HG02571 (cell line): ENCODE data around the gene SYT13.

Experiments
- ATAC-seq: cut with Tn5 transposase; IDR thresholded peaks from one replicate; pipeline ENCODE4 v1.9.1; 2021; ENCODE audit warnings: mild to moderate bottlenecking, moderate library complexity; ENCODE audit not compliant: unreplicated experiment

The SYT13 gene

GRCh38 chr11:45225277-45225676, 60.9 kb downstream of the SYT13 start:
- no peak for ATAC-seq

- ATAC-seq = no peak
Observed at GRCh38 chr11:45224766-45225165, 61.4 kb downstream of the SYT13 start.

DNA sequence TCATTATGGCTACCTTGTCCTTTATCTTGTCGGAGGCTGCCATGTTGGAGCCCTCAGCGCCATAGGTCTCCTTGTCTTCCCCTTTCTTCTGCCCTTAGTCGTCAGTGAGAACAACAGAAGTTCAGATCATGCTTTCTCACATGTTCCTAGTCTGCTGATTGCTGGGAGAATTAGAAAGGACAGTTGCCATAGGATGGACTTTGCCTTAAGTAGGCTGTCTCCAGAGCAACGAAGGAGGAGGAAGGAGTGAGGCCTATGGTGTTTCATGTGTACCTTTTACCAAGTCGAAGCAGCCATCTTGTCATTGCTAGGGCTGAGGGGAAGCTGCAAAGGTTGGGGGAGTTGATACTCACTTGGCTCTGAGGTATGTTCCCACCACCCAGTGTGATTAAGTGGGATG, 62.6 kb downstream of the SYT13 start:
- no peak for ATAC-seq

DNA sequence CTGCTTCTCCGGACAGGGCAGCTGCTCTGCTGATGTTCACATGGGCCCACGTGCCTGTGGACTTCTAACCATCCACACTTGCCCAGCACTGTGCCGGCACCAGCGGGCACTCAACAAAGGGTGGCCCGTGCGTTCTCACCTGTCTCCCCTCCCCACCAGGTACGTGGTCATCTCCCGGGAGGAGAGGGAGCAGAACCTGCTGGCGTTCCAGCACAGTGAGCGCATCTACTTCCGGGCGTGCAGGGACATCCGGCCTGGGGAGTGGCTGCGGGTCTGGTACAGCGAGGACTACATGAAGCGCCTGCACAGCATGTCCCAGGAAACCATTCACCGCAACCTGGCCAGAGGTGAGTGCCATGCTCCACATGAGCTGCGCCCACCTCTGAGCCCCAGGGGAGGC, 66.7 kb downstream of the SYT13 start:
- ATAC-seq = no peak

DNA sequence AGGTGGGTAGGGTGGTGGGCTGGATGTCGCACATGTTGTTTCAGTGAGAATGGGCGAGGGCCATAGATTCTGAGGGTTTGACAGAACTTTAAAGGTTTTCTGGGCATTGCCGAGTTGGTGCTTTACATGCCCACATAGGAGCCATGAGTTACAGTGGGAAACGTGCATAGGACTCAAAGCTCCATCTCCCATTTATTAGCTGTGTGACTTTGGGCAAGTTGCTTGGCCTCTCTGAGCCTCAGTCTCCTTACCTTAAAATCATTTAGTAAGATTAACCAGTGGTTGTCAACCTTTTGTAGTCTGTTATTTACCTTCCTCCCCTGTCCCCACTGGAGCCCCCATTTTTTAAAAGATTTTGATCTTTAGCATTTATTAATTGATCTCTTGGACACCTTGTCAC, 67.4 kb downstream of the SYT13 start:
- ATAC-seq = no peak

DNA sequence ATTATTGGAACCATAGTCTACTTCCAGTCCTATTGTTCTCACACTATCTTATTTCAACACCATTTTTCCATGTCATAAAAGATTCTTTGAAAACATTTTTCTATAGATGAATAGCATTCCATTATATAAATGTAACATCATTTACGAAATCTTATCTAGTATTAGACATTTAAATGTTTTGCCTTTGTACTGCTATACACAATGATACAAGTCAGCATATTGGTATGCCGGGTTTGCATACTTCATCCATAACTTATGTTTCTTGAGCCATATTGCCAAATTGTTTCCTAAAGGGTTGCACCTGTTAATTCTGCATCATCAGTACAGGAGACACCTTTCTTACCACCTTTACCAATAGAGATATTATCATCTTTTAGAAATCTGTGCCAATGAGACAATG, 68.2 kb downstream of the SYT13 start:
- ATAC-seq = no peak

GRCh38 chr11:45216901-45217300, 69.2 kb downstream of the SYT13 start:
- no peak for ATAC-seq

GRCh38 chr11:45216031-45216430, 70.1 kb downstream of the SYT13 start:
- no peak for ATAC-seq

GRCh38 chr11:45215098-45215865, 70.9 kb downstream of the SYT13 start:
- no peak for ATAC-seq

DNA sequence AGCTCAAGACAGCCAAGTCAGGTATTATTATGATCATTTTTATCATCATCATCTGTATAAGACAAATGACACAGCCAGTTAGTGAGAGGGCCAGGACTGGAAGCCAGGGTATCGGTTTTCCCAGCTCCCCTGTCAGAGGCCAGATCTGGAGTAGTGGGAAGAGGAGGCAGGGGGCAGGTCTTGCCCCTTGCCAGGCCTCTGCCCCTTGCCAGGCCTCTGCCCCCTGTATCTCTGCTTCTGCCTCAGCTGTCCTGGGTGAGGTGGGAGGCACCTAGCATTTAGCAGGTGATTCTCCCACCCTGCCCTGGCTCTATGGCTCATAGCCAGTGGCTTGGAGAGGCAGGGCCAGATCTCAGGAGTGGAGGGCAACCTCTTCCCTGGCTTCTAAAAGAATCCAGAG, 72.4 kb downstream of the SYT13 start:
- ATAC-seq = no peak

DNA sequence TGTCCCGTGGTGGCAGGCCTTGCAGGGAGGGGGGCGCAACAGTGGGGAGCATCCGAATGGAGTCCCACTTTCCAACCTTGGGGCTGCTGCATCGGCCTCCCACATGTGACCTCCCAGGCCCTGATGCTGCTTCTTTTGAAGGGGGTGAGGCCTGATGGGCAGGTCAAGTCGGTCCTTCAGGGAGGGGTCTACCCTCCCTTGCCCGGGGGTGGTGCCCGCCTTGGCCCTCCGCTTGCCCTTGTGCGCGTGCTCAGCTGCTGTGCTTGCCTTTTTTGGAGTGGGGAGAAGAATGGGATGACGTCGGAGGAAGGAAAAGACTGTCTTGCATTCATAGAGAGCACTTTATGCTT, 72.8 kb downstream of the SYT13 start:
- ATAC-seq = no peak

GRCh38 chr11:45212566-45213315, 73.4 kb downstream of the SYT13 start:
- ATAC-seq = no peak

GRCh38 chr11:45211732-45212131, 74.4 kb downstream of the SYT13 start:
- ATAC-seq = no peak

GRCh38 chr11:45210846-45211245, 75.3 kb downstream of the SYT13 start:
- no peak for ATAC-seq

DNA sequence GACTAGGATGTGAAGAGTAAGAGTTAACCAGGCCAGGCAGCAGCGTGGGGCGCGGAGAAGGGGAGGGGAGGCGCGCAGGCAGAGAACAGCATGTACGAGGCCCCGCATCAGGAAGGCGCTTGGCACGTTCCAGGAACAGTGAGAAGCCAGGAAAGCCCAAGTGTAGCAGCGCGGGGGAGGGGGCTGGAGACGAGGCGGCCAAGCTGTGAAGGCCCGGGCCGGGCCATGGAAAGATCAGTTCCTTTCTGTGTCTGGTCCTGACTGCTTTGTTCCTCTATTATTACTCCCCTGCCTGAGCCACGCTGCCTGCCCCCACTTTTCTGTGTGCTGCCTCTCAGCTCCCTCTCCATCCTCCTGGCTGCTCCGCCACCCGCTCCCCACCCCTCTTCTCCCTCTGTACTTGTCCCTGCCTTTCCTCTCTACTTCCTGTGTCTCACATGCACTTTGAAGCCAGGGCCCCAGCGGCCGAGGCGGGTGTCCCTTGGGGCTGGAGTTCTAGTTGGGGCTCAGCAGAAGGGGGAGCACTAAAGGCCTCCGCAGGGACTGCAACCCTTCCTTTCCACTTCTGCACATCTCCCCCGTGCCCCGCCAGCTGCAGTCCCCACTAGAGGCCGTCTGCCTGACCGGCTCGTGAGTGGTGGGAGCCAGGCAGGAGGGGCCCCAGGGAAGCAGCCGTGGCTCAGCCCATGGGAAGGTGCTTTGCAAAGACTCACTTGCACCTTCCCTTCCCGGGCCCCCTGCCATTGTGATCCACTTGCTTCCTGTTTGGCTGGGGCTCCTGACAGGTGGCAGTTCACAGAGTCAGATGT, 76.0 kb downstream of the SYT13 start:
- no peak for ATAC-seq

GRCh38 chr11:45209000-45209879, 76.9 kb downstream of the SYT13 start:
- no peak for ATAC-seq

DNA sequence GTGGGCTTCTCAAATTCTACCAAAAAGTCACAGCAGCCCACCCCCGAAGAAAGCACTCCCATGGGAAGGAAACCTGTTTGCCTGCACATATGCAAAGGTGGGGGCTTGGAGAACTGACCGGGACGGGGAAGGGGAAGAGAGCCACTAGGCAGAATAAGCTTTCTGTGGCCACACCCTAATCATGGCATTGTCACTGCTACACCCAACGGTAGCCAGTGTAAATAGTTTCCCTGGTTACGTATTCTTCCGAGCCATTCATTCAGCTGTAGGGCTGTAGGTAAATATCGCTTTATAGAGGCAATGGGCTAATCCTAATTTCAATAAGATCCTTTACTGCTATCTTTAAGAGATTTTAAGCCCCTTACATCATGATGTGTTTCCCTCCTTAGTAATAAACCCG, 78.0 kb downstream of the SYT13 start:
- no peak for ATAC-seq

DNA sequence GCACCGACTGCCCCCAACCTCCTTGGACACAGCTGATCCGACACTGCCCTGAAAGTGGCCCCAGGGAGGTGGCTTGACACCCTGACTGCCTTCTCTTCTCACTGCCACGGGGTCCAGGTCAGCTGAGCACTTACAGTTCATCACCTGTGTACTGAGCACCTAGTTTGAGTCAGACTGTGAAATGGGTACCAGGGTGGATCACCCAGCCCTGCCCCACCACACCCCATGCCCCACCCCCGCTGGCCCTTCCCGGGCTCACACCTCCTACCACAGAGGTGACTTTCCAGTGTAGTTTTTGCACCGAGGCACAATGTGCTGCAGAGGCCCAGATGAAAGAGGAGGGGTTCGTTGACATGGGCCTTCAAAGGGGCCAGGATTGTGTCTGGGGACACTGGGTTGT, 80.2 kb downstream of the SYT13 start:
- ATAC-seq = no peak

GRCh38 chr11:45204761-45205160, 81.4 kb downstream of the SYT13 start:
- ATAC-seq = no peak

DNA sequence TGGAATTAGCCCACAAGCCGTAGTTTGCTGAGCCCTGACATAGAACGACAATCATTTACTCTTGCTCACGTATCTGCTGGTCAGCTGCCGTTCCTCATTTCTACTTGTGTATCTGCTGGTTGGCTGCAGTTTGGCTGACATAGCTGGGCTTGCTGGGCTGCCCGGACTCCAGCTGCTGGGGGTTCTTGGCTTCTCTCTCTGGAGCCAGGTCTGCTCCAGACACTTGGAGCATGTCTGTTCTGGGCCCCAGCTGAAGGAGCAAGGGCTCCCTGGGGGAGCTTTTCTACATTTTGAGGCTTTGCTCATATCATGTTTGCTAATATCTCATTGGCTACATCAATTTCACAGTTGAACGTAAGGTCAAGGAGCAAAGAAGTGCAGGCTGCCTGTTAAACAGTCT, 92.4 kb downstream of the SYT13 start:
- ATAC-seq = no peak
